Testis (tissue), 3 donors: ENCODE data around the gene TM2D1. TPM values are rescaled to one million over a fixed set of nuclear protein-coding genes. Genes with fewer than 3 reads are reported as not detected.

Experiments used
- DNase-seq: peaks from one replicate; pipeline ENCODE4 v3.0.0-alpha.2; 2019
- H3K27ac ChIP-seq, 2 donors: fragments of 200-600 bp; sonication (generic); one replicate each; pipeline ENCODE4 v1.5.1; 2019
- H3K27me3 ChIP-seq: fragments of 200-600 bp; sonication (generic); one replicate; pipeline ENCODE4 v1.5.1; 2019
- H3K36me3 ChIP-seq: fragments of 200-600 bp; sonication (generic); one replicate; pipeline ENCODE4 v1.5.1; 2017; ENCODE audit warnings: low read depth; ENCODE audit errors: missing control alignments
- H3K4me1 ChIP-seq: fragments of 200-600 bp; sonication (generic); one replicate; pipeline ENCODE4 v1.5.1; 2019
- H3K4me3 ChIP-seq, 2 donors: fragments of 200-600 bp; sonication (generic); one replicate each; pipeline ENCODE4 v1.5.1; 2017 to 2019
- H3K9me3 ChIP-seq: fragments of 200-600 bp; sonication (generic); one replicate; pipeline ENCODE4 v1.5.1; 2017
- CTCF ChIP-seq, 3 experiments: fragments of 450-650 bp in 2 of 3; fragments of 200-600 bp in 1 of 3; sonication (generic) in 1 of 3; IDR thresholded peaks; one replicate each; pipeline ENCODE4 v1.5.1; 2016 to 2019; ENCODE audit warnings: antibody characterized with exemption in 3 of 3, mild to moderate bottlenecking in 2 of 3, moderate library complexity in 1 of 3
- POLR2A ChIP-seq: fragments of 450-650 bp; IDR thresholded peaks from one replicate; pipeline ENCODE4 v1.6.1; 2017; ENCODE audit warnings: antibody characterized with exemption, mild to moderate bottlenecking, moderate library complexity
- WGBS, 2 donors: methylation state at CpG; one replicate each; pipeline ENCODE4 v1.1.5; 2018; 5-methylcytosine and 5-hydroxymethylcytosine counted together
- intact Hi-C: fragments of 100-400 bp; cut with DNase I; formaldehyde crosslinking; loops from one replicate; pipeline ENCODE4 v1.15.1; 2023; ENCODE audit warnings: low total_unique reads
- polyA plus RNA-seq: library from polyadenylated mRNA; stranded (reverse); fragments of 350-450 nt; fragmentation: Illumina TruSeq; extraction: RNeasy Lipid Tissue Mini Kit (QIAGEN cat#74804); gene quantifications from one replicate; pipeline ENCODE4 v1.2.3, GENCODE V29; 2014; ENCODE audit warnings: low read depth, low replicate concordance; ENCODE audit not compliant: insufficient read depth
- total RNA-seq, 2 donors: library from RNA; depleted of rRNA; stranded (reverse); fragments of >200 nt; gene quantifications; one replicate each; pipeline ENCODE4 v1.2.3, GENCODE V29; 2016

Gene TM2D1
- total and polyA plus RNA-seq, 3 donors from 2014 or later = 57.1 to 68.9 (median 67.3) TPM

GRCh38 chr1:61638911-61639605 is 85.9 kb downstream of the TM2D1 start:
- peaks cover 37% of the 10 kb centered on the region for H3K4me1 ChIP-seq
- no peaks in the 10 kb centered on the region for H3K36me3 ChIP-seq
- DNase-seq = no peak
- WGBS, 2 donors = 48 to 50% methylated on average over 3 of the region's 3 CpGs
- H3K27ac ChIP-seq = peak overlapping the region; percentile 33 to 76
- intact Hi-C loops = no loop called here
- no peaks in the 10 kb centered on the region for H3K27me3 ChIP-seq
- H3K9me3 ChIP-seq = no peaks in the 10 kb centered on the region
- no peak overlapping the region for H3K4me3 ChIP-seq
- no peak for TF ChIP-seq POLR2A
- no peak for TF ChIP-seq CTCF (IDR thresholded peaks at IDR 0.05)

GRCh38 chr1:61638296-61638695 is 86.6 kb downstream of the TM2D1 start:
- no peaks in the 10 kb centered on the region for H3K27me3 ChIP-seq
- peak overlapping the region in 1 of 2 donors; percentile 57 for H3K27ac ChIP-seq
- WGBS, 2 donors = 46 to 68% methylated on average over 2 of the region's 2 CpGs
- no peaks in the 10 kb centered on the region for H3K36me3 ChIP-seq
- no peaks in the 10 kb centered on the region for H3K9me3 ChIP-seq
- TF ChIP-seq CTCF (IDR thresholded peaks at IDR 0.05) = no peak
- no peak for TF ChIP-seq POLR2A
- intact Hi-C loops = no loop called here
- no peak for DNase-seq
- peaks cover 37% of the 10 kb centered on the region for H3K4me1 ChIP-seq
- no peak overlapping the region for H3K4me3 ChIP-seq

- Histone ChIP-seq H3K36me3 (no peaks in the 10 kb centered on the region), H3K4me3 (no peak overlapping the region), H3K4me1 (peaks cover 36% of the 10 kb centered on the region), H3K27ac (peak overlapping the region in 1 of 2 donors; percentile 57), H3K9me3 (no peaks in the 10 kb centered on the region), H3K27me3 (no peaks in the 10 kb centered on the region)
- intact Hi-C loops = no loop called here
- 93 to 97% methylated on average over 2 of the region's 2 CpGs for WGBS, 2 donors
- no peak for DNase-seq
- no peak for TF ChIP-seq POLR2A
- TF ChIP-seq CTCF (IDR thresholded peaks at IDR 0.05) = no peak
These were observed 87.5 kb downstream of the TM2D1 start for GRCh38 chr1:61637470-61637869.

- no peaks in the 10 kb centered on the region for H3K36me3 ChIP-seq
- WGBS, 2 donors = 66 to 67% methylated on average over 3 of the region's 3 CpGs
These were observed 88.1 kb downstream of the TM2D1 start for GRCh38 chr1:61636814-61637213.

More at GRCh38 chr1:61636814-61637213, 88.1 kb downstream of the TM2D1 start:
- Histone ChIP-seq H3K27me3 (no peaks in the 10 kb centered on the region), H3K4me1 (peaks cover 30% of the 10 kb centered on the region), H3K4me3 (no peak overlapping the region), H3K9me3 (no peaks in the 10 kb centered on the region), H3K27ac (no peak overlapping the region)
- no peak for DNase-seq
- TF ChIP-seq POLR2A = no peak
- no peak for TF ChIP-seq CTCF (IDR thresholded peaks at IDR 0.05)
- intact Hi-C loops = no loop called here
